ENCODE measurements around the gene MPI.

MPI gene

GRCh38 chr15:74889883-74890664 is at the start of gene MPI:
MPI (plus strand) TSS chr15:74890042; CDS start chr15:74890074, 32 bp downstream.
- DNase-seq (ENCODE audit: low spot score), result peak; percentile 97

GRCh38 chr15:74840851-74841775 is 48.7 kb upstream of the MPI start:
- no peak for DNase-seq (ENCODE audit: low spot score)

- DNase-seq (ENCODE audit: low spot score), result no peak
Observed at GRCh38 chr15:74841891-74842373, 47.9 kb upstream of the MPI start.

GRCh38 chr15:74842581-74843444 is 47.0 kb upstream of the MPI start, which contains the start of gene ULK3:
ULK3 (minus strand) TSS chr15:74843156; CDS start chr15:74843105, 51 bp downstream.
- peak; percentile 98 for DNase-seq (ENCODE audit: low spot score)

- DNase-seq (ENCODE audit: low spot score), result no peak
Observed at GRCh38 chr15:74843445-74843828, 46.4 kb upstream of the MPI start.

GRCh38 chr15:74843891-74844299 is 45.9 kb upstream of the MPI start:
- no peak for DNase-seq (ENCODE audit: low spot score)

GRCh38 chr15:74844319-74845207 is 45.3 kb upstream of the MPI start:
- DNase-seq (ENCODE audit: low spot score), result no peak

GRCh38 chr15:74845208-74845568 is 44.7 kb upstream of the MPI start:
- DNase-seq (ENCODE audit: low spot score), result no peak

GRCh38 chr15:74845581-74845980 is 44.3 kb upstream of the MPI start:
- no peak for DNase-seq (ENCODE audit: low spot score)

GRCh38 chr15:74847432-74847831 is 42.4 kb upstream of the MPI start:
- no peak for DNase-seq (ENCODE audit: low spot score)

GRCh38 chr15:74850393-74850792 is 39.4 kb upstream of the MPI start:
- no peak for DNase-seq (ENCODE audit: low spot score)

- no peak for DNase-seq (ENCODE audit: low spot score)
Observed at GRCh38 chr15:74851960-74852359, 37.9 kb upstream of the MPI start.

GRCh38 chr15:74854453-74855022 is 35.3 kb upstream of the MPI start:
- no peak for DNase-seq (ENCODE audit: low spot score)

- no peak for DNase-seq (ENCODE audit: low spot score)
Observed at GRCh38 chr15:74855857-74856256, 34.0 kb upstream of the MPI start.

GRCh38 chr15:74856537-74856936 is 33.3 kb upstream of the MPI start:
- no peak for DNase-seq (ENCODE audit: low spot score)

- DNase-seq (ENCODE audit: low spot score), result no peak
Observed at GRCh38 chr15:74857082-74857655, 32.7 kb upstream of the MPI start.

GRCh38 chr15:74857671-74858368 is 32.0 kb upstream of the MPI start:
- DNase-seq (ENCODE audit: low spot score), result no peak

- DNase-seq (ENCODE audit: low spot score), result no peak
Observed at GRCh38 chr15:74858369-74858740, 31.5 kb upstream of the MPI start.

GRCh38 chr15:74863239-74864056 is 26.4 kb upstream of the MPI start:
- DNase-seq (ENCODE audit: low spot score), result no peak
